Kidney glomerular epithelial cell (primary cell): ENCODE results near the gene SYPL2.
"Not testable (repeated sequence)": the region's sequence is repeated elsewhere in the genome, so short reads cannot be mapped to it uniquely, and the experiment has no call there.

Experiments
- DNase-seq: peaks from one replicate; lab custom pipeline; 2025; lab: John Stamatoyannopoulos, UW

The SYPL2 gene

DNA sequence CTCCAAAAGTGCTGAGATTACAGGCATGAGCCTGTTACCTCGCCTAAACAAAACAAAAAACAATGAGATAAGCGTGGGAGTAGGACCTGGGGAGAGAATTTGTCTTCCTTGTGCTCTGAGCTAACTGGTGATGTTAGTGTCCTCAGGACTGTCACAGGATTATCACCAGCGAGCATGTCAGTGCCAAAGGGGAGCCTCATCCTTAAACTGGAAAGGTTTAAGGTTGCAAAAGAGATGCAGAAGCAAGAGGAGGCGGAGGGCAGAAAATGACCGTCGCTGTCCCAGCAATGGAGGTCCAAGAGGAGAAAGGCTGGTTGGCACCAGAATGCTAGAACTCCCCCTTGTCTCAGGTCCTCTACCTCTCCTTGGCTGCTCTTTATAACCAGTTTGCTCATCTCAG, 3.9 kb downstream of the SYPL2 start:
- DNase-seq, result no peak

DNA sequence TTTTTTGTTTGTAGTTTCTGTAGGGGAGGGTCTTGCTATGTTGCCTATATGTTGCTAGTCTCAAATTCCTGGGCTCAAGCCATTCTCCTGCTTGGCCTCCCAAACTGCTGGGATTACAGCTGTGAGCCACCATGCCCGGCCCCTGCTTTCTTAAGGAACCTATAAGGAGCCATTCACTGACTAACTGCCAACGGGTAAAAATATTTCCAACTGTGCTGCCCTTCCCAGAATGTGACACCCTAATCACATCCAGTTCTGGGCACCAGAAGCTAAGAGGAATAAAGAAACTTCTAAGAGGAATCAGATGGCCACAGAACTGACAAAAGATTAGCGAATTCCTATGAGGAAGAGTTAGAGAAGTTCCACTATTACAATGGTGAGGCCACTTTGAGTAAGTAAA, 6.4 kb downstream of the SYPL2 start:
- no peak for DNase-seq

DNA sequence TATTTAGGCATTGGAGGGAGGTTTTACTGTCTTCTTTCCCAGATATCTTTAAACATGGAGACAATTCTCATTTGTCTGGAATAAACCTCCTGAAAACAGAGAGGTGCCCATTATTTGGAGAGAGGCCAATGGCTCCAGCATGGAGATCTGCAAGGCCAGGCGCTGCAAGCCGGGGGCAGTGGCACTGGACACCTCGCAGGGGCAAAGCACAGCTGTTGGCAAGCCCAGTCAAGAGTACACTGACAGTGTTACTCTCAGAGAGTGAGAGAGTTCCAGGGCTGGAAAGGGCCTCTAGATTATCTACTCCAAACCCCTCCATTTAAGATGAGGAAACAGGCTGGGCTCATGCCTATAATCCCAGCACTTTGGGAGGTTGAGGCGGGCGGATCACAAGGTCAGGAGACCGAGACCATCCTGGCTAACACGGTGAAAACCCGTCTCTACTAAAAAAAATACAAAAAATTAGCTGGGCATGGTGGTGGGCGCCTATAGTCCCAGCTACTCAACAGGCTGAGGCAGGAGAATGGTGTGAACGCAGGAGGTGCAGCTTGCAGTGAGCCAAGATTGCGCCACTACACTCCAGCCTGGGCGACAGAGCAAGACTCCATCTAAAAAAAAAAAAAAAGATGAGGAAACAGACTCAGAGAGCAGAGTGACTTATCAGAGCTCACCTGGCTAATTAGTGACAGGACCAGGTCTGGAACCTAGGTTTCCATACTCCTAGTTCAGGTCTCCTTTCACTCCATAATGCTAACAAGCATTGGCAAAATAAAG, 7.1 kb downstream of the SYPL2 start:
- not testable (repeated sequence) for DNase-seq

DNA sequence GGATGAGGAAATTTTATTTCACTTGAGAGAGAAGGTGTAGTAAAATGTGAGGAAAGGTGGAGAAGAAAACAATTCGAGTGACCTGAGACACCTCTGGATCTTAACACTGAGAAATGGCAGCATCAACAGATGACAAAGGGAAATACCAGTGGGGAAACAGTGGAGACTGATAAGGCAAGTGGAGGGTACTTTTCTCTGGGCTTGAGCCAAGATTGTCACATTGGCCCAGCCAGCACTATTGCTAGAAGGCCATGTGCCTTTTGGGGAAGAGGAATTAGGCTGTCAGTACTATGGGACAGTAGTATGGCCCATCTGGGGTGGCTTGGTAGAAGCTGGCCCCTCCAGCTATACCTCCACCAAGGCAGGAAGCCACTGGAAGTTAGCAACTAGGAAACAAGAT, 8.4 kb downstream of the SYPL2 start:
- no peak for DNase-seq

DNA sequence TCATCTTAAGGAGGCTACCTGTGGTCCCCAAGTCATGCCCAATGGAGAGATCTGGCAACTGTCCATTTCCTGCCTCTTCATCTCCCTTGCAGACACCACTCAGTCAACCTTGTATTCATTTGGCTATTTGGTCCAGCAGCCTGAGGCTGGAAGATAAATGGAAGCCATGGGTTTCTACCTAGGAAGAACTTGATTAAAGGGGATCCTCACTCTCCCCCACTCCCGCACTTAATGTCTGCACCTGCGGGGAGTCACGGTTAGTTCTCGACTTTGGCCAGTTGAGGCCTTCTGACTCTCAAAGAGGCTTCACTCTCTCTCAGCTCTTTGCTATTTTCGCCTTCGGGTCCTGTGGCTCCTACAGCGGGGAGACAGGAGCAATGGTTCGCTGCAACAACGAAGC, 8.9 kb downstream of the SYPL2 start:
- no peak for DNase-seq

DNA sequence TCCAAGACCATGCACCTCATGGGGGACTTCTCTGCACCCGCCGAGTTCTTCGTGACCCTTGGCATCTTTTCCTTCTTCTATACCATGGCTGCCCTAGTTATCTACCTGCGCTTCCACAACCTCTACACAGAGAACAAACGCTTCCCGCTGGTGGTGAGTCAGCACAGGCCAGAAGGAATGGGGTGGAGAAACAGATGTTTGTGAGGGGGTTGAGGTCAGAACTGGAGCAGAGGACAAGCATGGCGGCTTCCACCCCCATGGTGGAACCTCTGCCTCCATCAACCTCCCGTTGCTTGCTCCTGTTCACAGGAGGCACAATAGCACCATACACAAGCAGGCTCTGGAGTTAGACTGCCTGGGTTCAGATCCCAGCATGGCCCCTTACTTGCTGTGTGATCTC, 10.5 kb downstream of the SYPL2 start:
- no peak for DNase-seq

DNA sequence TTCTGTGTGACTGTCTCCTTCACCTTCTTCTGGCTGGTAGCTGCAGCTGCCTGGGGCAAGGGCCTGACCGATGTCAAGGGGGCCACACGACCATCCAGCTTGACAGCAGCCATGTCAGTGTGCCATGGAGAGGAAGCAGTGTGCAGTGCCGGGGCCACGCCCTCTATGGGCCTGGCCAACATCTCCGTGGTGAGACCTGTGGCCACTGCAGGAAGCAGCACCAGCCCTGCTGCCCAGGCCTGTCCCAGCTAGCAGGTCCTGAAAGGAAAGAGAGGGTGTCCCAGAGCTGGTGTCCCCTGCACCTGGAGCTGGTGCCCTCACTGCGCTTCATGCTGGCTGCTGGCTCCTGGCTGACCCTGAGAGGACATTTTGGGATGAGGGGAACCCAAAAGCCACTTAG, 11.5 kb downstream of the SYPL2 start:
- DNase-seq, result no peak

DNA sequence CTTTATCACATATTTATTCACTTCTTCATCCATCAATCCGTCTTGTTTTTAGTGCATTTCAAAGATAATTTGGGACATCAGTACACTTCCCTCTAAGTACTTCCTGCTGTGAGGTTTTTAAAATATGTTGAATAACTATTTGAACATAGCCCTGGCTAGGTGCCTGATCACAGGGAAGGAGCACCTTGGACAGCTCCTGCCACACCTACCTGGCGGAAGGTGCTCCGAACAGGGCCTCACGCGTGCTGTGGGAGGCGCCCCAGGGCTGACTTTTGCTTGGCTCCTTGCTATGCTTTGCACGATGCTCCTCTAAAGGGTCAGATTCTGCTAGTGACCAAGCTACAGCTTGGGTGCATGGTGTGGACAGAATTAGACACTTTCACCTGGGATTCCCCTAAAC, 12.5 kb downstream of the SYPL2 start:
- DNase-seq, result no peak

DNA sequence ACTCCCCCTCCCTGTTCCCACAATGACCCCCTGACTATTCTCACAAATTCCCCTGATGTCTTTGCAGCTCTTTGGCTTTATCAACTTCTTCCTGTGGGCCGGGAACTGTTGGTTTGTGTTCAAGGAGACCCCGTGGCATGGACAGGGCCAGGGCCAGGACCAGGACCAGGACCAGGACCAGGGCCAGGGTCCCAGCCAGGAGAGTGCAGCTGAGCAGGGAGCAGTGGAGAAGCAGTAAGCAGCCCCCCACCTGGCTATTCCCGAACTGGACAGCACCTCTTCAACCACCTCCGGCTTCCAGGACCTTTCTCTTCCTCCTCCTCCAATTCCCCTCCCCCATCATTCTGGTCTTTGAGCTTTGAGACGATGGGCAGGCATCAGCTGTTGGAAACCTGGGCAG, 13.0 kb downstream of the SYPL2 start:
- no peak for DNase-seq

DNA sequence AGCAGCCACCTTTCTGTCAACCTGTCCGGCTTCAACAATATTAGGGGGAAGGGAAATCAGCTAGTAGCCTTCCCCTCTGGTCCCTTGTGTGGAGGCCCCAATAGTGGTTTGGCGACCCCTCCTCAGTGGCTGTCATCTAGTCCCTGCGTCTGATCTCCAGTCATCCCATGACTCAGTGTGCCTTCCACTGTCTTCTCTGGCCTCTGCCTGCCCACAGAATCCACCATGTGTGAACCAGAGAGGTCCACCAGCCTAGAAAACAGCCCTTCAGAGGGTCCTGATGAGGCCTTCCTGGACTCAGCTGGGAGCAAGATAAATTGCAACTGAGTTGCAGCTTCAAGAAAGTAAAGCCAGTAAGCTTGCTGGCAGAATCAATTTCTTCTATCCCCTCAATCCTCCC, 13.6 kb downstream of the SYPL2 start:
- no peak for DNase-seq

DNA sequence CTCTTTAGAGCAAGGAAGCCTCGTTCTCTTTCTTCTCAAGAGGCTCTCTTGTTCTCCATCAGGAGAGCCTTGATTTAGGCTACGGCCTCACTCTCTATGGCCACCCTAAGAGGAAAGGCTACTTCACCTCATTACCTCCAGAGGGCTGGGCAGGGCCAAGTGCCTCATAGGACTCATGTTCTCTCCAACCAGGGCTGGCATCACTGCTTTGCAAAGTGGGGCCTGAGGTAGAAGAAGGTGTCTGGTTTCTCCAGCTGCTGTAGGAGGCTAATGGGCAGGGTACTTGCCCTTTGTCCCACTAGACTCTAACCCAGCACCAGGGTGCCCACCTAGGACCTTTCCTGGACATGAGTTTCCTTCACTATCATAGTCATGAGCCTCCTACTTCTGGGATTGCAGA, 15.3 kb downstream of the SYPL2 start:
- no peak for DNase-seq

DNA sequence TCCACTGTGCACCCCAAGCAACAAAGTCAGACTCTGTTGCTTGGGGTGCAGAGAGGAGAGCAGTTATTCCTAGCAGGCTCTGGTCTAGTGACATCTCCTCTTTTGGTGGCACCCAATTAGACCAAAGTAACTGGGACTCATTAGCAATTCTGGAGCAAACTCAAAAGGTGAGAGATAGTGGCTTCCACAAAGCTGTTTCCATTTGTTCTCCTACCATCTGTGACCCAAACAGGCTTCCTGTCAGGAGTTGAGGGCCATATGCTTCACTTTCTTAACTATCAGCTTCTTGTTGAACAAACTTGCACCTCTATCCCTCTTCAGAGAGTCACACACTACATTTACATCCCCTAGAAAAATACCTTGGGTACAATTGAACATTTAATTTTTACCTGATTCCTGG, 15.9 kb downstream of the SYPL2 start:
- DNase-seq, result no peak

DNA sequence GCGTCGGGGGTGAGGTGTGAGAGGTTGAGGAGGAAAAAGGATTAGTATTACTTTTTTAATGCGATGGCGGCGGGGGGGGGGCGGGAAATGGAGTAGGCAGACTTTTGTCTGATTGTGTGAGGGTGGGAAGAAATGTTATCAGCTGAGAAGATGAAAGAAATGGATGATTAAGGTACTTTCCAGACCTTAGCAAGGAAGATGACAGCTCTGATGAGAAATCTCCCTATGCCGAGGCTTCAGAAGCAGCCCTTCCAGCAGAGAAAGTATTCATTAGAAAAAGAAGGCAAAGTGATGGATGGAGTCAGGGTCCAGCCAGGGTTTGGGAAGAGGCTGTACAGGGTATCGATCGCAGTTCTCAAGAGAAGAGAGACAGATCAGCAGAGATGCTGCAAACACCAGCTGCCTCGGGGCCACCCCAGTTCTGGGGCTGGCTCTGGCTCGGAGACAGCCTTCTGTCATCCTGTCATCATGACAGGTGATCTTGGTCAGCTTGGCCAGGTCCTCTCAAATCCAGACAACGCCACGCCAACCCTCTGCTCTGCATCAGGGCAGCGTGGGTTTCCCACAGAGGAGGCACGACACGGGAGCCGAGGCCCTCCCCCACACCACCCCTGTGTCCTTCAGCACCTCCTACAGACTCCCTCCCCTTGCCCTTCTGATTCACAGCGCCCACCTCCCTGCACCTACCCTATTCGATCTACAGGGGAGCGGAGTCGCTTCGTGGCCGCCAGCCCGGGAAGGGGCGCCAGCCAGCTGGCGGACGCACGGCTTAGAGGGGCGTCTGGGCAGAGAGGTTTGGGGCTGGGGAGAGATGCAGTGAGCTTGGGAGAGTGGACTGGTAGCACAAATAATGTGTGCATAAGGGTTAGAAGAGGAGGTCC, 16.7 kb downstream of the SYPL2 start:
- no peak for DNase-seq

DNA sequence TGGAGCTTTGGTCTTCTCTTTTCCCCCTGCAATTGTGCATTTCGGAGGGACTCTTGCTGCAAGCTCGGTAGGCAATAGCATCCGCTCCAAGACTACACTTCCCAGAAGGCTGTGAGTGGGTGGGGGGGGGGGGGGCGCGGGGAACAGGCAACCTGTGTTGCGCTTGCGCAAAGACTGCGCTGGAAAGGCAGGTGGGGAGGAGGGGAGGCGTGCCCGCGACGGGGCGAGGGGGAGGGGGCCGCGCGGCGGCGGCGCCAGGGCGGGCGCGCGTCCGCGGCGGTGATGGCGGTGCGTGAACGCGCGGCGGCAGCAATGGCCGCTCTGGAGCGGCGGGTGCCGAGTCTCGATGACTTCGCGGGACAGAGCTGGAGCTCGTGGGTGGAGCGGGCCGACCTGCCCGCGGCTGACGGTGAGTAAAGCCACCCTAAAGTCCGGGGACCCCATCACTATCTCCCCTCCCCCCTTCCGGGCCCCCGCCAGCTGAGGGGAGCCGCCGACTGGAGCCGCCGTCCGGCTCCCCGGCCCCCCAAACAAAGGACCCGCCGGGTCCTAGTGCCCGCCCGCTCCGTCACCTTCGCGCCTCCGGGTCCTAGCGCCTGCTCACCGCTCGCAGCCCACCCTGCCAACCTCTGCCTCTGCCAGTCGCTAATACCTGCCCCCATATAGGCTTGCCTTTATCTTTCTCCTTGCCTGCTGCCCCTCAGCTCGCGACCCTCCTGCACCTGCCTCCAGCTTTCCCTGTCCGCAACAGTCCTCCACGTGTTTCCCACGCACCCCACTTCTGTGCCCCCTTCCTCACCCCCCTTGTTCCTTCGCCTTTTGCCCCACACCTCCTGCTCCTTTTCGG, 17.5 kb downstream of the SYPL2 start, which contains the start of gene ATXN7L2:
ATXN7L2 (plus strand) TSS at position 234 of the 847 bp plus-strand sequence; CDS start at position 283, 49 bp downstream.
- DNase-seq, result peak; percentile 71

DNA sequence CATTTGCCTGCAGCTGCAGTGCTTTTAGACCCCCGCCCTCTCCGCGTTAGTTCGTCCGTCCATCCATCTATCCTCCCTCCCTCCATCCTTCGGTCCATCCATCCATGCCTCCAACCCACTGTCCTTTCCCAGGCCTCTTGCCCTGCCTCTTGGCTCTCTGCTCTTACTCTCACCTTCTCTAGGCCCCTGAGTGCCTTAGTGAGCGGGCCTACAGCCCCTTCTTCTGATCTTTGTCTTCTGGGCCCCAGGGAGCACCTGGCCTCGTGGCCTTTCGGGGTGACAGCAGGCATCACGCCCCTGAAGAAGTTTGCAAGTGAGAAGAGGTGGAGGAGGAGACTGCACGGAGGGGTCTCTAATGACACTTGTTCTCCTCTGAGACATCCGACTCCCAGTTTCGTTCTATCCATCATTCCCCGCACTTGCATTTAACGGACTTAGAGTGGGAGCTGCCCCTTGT, 18.2 kb downstream of the SYPL2 start:
- DNase-seq, result no peak

DNA sequence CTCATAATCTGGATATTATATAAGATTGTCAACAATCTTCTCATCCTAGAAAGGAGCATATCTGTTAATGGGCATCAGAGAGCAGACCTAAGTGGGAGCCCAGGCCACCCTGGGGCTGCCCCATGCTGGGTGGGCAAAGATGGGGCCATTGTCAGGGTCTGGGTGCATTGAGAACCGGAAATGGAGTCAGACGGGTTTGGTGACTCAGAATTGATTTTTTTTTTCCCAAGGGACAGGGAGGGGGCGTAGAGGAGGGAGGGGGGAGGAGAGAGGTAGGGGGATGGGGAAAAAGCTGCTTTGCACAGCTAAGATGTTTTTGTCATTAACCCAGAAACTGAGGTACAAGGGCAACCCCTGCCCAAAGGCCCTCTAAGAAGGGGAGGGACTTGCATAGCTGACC, 18.7 kb downstream of the SYPL2 start:
- DNase-seq, result no peak

DNA sequence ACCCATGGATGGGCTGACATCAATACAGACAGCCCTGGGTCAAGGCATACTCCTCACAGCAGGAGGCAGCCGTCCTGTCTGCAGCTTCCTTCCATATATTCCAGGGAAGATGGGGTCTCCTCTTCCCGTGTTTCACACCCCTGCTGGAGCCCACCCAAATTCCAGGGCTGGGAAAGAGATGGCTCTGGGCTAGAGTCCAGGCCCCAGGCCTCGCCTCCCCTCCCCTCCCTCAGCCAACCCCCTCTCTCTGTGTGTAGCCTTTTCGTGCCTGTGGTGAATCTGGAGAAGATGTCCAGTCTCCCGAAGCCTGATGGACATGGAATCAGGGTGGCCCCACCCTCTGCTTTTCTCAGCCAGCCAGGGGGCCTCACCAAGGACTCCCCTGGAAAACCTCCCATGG, 20.9 kb downstream of the SYPL2 start:
- DNase-seq, result no peak

DNA sequence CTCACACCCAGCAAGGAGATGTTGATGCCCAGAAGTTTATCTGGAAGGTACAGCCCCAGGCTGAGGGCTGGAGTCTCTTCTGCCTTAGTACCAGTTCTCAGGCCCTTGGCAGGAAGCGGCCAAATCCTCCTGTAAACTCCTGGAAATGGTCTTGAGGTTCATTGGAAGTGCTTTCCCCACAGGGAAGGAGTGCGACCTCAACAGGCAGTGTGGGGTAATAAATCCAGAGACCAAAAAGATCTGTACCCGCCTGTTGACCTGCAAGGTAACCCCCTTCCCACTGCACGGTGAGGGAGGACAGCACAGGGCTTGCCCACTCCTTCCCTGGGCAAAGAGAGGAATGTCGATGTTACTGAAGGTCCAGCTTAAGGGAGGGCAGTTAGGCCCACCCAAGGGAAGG, 21.9 kb downstream of the SYPL2 start:
- no peak for DNase-seq

DNA sequence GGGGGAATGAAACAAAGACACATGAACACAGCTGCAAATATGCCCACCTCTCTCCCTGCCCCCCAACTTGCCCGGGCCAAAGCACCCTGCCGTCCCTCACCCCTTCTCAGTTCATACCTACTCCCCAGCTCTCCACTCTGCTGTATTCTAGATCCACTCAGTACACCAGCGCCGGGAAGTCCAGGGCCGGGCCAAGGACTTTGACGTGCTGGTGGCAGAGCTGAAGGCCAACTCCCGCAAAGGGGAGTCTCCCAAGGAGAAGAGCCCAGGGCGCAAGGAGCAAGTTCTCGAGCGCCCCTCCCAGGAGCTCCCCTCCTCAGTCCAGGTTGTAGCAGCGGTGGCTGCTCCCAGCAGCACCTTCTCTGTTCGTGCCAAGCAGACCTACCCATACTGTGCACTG, 22.4 kb downstream of the SYPL2 start:
- DNase-seq, result no peak

DNA sequence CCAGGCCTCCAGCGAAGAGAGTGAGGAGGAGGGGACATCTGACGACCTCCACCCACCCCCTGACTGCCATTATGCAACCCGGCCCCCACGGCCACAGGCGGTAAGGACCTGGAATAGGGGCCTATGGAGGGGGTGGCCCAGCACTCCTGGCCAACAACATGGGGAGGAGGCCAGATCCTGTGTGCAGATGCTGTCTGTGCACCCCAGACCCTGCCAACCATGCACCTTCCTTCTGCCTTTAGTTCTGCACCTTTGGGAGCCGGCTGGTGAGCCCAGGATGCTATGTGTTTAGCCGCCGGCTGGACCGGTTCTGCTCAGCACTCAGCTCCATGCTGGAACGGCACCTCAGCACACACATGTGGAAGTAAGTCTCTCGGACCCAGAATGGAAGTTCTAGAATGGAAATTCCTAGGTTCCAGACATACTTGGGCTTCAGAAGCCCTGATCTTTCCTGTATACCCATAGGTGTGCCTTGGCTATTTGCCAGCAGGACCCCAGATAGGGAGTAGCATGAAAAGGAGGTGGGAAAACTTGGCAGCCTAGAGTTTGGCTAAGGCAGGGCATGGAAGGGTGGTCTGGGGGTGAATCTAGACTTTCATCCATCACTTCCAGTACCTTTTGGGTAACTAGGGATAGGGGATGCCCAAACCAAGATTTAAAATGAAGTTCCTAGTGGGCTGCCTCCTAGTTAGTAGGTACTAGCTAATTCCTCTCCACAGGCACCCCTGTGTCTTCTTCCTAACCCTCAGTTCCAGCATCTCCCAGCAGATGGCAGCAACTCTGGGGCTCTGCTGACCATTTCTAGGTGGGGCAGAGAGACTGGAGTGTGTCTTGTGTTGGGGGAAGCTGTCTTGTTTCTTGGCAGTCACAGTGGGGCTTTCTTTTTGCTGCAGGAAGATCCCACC, 23.9 kb downstream of the SYPL2 start:
- peak; percentile 55 for DNase-seq

DNA sequence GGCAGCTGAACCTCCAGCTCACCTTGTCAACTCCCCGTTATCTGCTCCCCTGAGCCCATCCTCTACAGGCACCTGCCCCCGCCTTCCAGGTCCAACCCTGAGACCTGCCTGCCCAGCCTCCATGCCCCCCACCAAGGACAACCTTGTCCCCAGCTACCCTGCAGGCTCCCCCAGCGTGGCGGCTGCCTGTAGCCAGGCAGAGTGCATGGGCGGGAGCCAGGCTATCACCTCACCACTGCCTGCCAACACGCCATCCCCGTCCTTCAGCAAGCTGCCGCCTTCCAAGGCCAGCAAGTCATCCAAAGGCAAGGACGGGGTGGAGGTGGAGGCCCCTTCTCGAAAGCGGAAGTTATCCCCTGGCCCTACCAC, 24.6 kb downstream of the SYPL2 start:
- no peak for DNase-seq
